ENCODE data around the gene ICAM5.
A peak's percentile ranks its signal among the peaks of the same experiment; 100 is the strongest.
"Not testable (repeated sequence)": the region's sequence is repeated elsewhere in the genome, so short reads cannot be mapped to it uniquely, and the experiment has no call there.

Gene ICAM5

GRCh38 chr19:10321417-10321797 is 31.7 kb downstream of the ICAM5 start:
- no peak for DNase-seq

GRCh38 chr19:10321874-10322835 is 32.4 kb downstream of the ICAM5 start:
- DNase-seq: no peak

- no peak for DNase-seq
Observed at GRCh38 chr19:10325732-10326131, 36.0 kb downstream of the ICAM5 start.

- no peak for DNase-seq
Observed at GRCh38 chr19:10327793-10328192, 38.0 kb downstream of the ICAM5 start.

- no peak for DNase-seq
Observed at GRCh38 chr19:10328558-10329429, 39.0 kb downstream of the ICAM5 start.

GRCh38 chr19:10329555-10329954 is 39.8 kb downstream of the ICAM5 start:
- no peak for DNase-seq

GRCh38 chr19:10332158-10332964 is 42.6 kb downstream of the ICAM5 start:
- DNase-seq: no peak

- DNase-seq: peak; percentile 99
Observed at GRCh38 chr19:10332965-10333757, 43.4 kb downstream of the ICAM5 start, which contains the start of gene RAVER1. RAVER1 (minus strand) TSS chr19:10333529; CDS start chr19:10333507, 22 bp downstream.

GRCh38 chr19:10333758-10334587 is 44.2 kb downstream of the ICAM5 start:
- DNase-seq: no peak

- peak; percentile 94 for DNase-seq
Observed at GRCh38 chr19:10334588-10335351, 45.0 kb downstream of the ICAM5 start.

GRCh38 chr19:10335352-10335985 is 45.7 kb downstream of the ICAM5 start:
- DNase-seq: no peak

- DNase-seq: not testable (repeated sequence)
Observed at GRCh38 chr19:10336725-10337124, 47.0 kb downstream of the ICAM5 start.

- no peak for DNase-seq
Observed at GRCh38 chr19:10338940-10339339, 49.2 kb downstream of the ICAM5 start.

GRCh38 chr19:10339380-10339960 is 49.7 kb downstream of the ICAM5 start, which contains the start of gene ICAM3:
ICAM3 (minus strand) TSS chr19:10339624; CDS start chr19:10339614, 10 bp downstream.
- no peak for DNase-seq

GRCh38 chr19:10339977-10340376 is 50.2 kb downstream of the ICAM5 start:
- no peak for DNase-seq

GRCh38 chr19:10343495-10343894 is 53.7 kb downstream of the ICAM5 start:
- DNase-seq: no peak

GRCh38 chr19:10344780-10345179 is 55.0 kb downstream of the ICAM5 start:
- no peak for DNase-seq

Measured in eye (tissue), 1 donor.